Stomach smooth muscle (tissue), 2 donors: Measurements from ENCODE around the gene DUT.

Source experiments
- H3K27ac ChIP-seq: one replicate; pipeline ENCODE4 v1.7.0; 2013; ENCODE audit warnings: mild to moderate bottlenecking, low read length, inconsistent platforms
- H3K27me3 ChIP-seq, 2 donors: one replicate each; pipeline ENCODE4 v1.7.0; 2013; ENCODE audit warnings: low read length in 2 of 2; ENCODE audit not compliant: insufficient read depth in 2 of 2, control insufficient read depth in 1 of 2
- H3K36me3 ChIP-seq, 2 donors: one replicate each; pipeline ENCODE4 v1.7.0; 2013; ENCODE audit warnings: low read length in 2 of 2; ENCODE audit not compliant: control insufficient read depth in 2 of 2, insufficient read depth in 2 of 2
- H3K4me1 ChIP-seq: one replicate; pipeline ENCODE4 v1.7.0; 2013; ENCODE audit warnings: low read length; ENCODE audit not compliant: control insufficient read depth, insufficient read depth
- H3K4me3 ChIP-seq, 2 donors: one replicate each; pipeline ENCODE4 v1.7.0; 2013; ENCODE audit warnings: low read length in 2 of 2
- H3K9ac ChIP-seq, 2 donors: one replicate each; pipeline ENCODE4 v1.7.0; 2013; ENCODE audit warnings: low read length in 2 of 2, mild to moderate bottlenecking in 1 of 2
- H3K9me3 ChIP-seq, 2 donors: one replicate each; pipeline ENCODE4 v1.7.0; 2013; ENCODE audit warnings: low read length in 2 of 2; ENCODE audit not compliant: control insufficient read depth in 2 of 2
- donor health status: healthy.
- donor health status: Pancreatic carcinoma.

Gene DUT

GRCh38 chr15:48330105-48330785, 984 bp upstream of the DUT start:
- Histone ChIP-seq H3K9ac (peak overlapping the region; percentile 90 to 94), H3K9me3 (no peaks in the 10 kb centered on the region), H3K36me3 (peaks cover 3 to 4% of the 10 kb centered on the region in 2 donors), H3K4me3 (peak overlapping the region; percentile 88 to 89), H3K4me1 (peaks cover 10% of the 10 kb centered on the region), H3K27ac (peak overlapping the region; percentile 91), H3K27me3 (no peaks in the 10 kb centered on the region)

GRCh38 chr15:48331796-48332641, 790 bp downstream of the DUT start:
- Histone ChIP-seq H3K9ac (peak overlapping the region; percentile 90 to 94), H3K4me1 (peaks cover 10% of the 10 kb centered on the region), H3K36me3 (peaks cover 13 to 14% of the 10 kb centered on the region in 2 donors), H3K9me3 (no peaks in the 10 kb centered on the region), H3K27ac (peak overlapping the region; percentile 91), H3K27me3 (no peaks in the 10 kb centered on the region), H3K4me3 (peak overlapping the region; percentile 88 to 89)

- Histone ChIP-seq H3K36me3 (peaks cover 15 to 18% of the 10 kb centered on the region in 2 donors), H3K27me3 (no peaks in the 10 kb centered on the region), H3K9me3 (no peaks in the 10 kb centered on the region), H3K9ac (peak overlapping the region in 1 of 2 donors; percentile 11), H3K27ac (no peak overlapping the region), H3K4me3 (peak overlapping the region; percentile 88 to 89), H3K4me1 (peaks cover 10% of the 10 kb centered on the region)
Measured at GRCh38 chr15:48332642-48333034, 1.4 kb downstream of the DUT start.

GRCh38 chr15:48333540-48333939, 2.3 kb downstream of the DUT start:
- Histone ChIP-seq H3K9me3 (no peaks in the 10 kb centered on the region), H3K4me3 (no peak overlapping the region), H3K36me3 (peaks cover 15 to 19% of the 10 kb centered on the region in 2 donors), H3K27ac (no peak overlapping the region), H3K9ac (no peak overlapping the region), H3K4me1 (peaks cover 10% of the 10 kb centered on the region), H3K27me3 (no peaks in the 10 kb centered on the region)

GRCh38 chr15:48334260-48334659, 3.0 kb downstream of the DUT start:
- Histone ChIP-seq H3K4me3 (no peak overlapping the region), H3K27me3 (no peaks in the 10 kb centered on the region), H3K9me3 (no peaks in the 10 kb centered on the region), H3K27ac (no peak overlapping the region), H3K4me1 (peaks cover 10% of the 10 kb centered on the region), H3K9ac (no peak overlapping the region), H3K36me3 (peaks cover 15 to 19% of the 10 kb centered on the region in 2 donors)

- no peak overlapping the region for H3K9ac ChIP-seq
- no peak overlapping the region for H3K4me3 ChIP-seq
- peaks cover 5% of the 10 kb centered on the region for H3K4me1 ChIP-seq
- peaks cover 19 to 23% of the 10 kb centered on the region in 2 donors for H3K36me3 ChIP-seq
- no peaks in the 10 kb centered on the region for H3K27me3 ChIP-seq
- no peaks in the 10 kb centered on the region for H3K9me3 ChIP-seq
- H3K27ac ChIP-seq = no peak overlapping the region
Measured at GRCh38 chr15:48336940-48337339, 5.7 kb downstream of the DUT start.

- no peaks in the 10 kb centered on the region for H3K4me1 ChIP-seq
- no peaks in the 10 kb centered on the region for H3K27me3 ChIP-seq
- no peak overlapping the region for H3K4me3 ChIP-seq
- peaks cover 19 to 23% of the 10 kb centered on the region in 2 donors for H3K36me3 ChIP-seq
- no peak overlapping the region for H3K9ac ChIP-seq
- no peak overlapping the region for H3K27ac ChIP-seq
- H3K9me3 ChIP-seq = no peaks in the 10 kb centered on the region
Measured at GRCh38 chr15:48337607-48338006, 6.4 kb downstream of the DUT start.

- Histone ChIP-seq H3K4me1 (no peaks in the 10 kb centered on the region), H3K36me3 (peaks cover 15 to 26% of the 10 kb centered on the region in 2 donors), H3K4me3 (no peak overlapping the region), H3K27ac (no peak overlapping the region), H3K9ac (no peak overlapping the region), H3K27me3 (no peaks in the 10 kb centered on the region), H3K9me3 (no peaks in the 10 kb centered on the region)
Measured at GRCh38 chr15:48340111-48340510, 8.9 kb downstream of the DUT start.

GRCh38 chr15:48343865-48344264, 12.6 kb downstream of the DUT start:
- Histone ChIP-seq H3K36me3 (peaks cover 3 to 11% of the 10 kb centered on the region in 2 donors), H3K4me1 (no peaks in the 10 kb centered on the region), H3K4me3 (no peak overlapping the region), H3K27ac (no peak overlapping the region), H3K9ac (no peak overlapping the region), H3K9me3 (no peaks in the 10 kb centered on the region), H3K27me3 (no peaks in the 10 kb centered on the region)

- no peak overlapping the region for H3K27ac ChIP-seq
- H3K4me1 ChIP-seq = no peaks in the 10 kb centered on the region
- H3K9ac ChIP-seq = no peak overlapping the region
- H3K27me3 ChIP-seq = no peaks in the 10 kb centered on the region
- no peaks in the 10 kb centered on the region for H3K9me3 ChIP-seq
- H3K36me3 ChIP-seq = peaks cover under 1 to 11% of the 10 kb centered on the region in 2 donors
- H3K4me3 ChIP-seq = no peak overlapping the region
Measured at GRCh38 chr15:48345516-48345915, 14.3 kb downstream of the DUT start.
